ENCODE measurements around the gene ORC5.

- TF ChIP-seq POLR2A (IDR thresholded peaks at IDR 0.05) (no peak), POLR2AphosphoS5 (IDR thresholded peaks at IDR 0.05) (no peak), CTCF (IDR thresholded peaks at IDR 0.05) (no peak)
Measured at GRCh38 chr7:104217620-104218019, 9.8 kb upstream of the ORC5 start.
